BE2C (cell line): ENCODE measurements around the gene ARL6IP5.

Source experiments
- DNase-seq: peaks from one replicate; pipeline ENCODE4 v3.0.0-alpha.2; 2020
- H3K27me3 ChIP-seq: fragments of 250-450 bp; sonication (Bioruptor Pico); 2 replicates; pipeline ENCODE4 v1.5.1; 2020; ENCODE audit warnings: mild to moderate bottlenecking
- H3K36me3 ChIP-seq: fragments of 250-450 bp; sonication (Bioruptor Pico); 2 replicates; pipeline ENCODE4 v1.5.1; 2020; ENCODE audit warnings: mild to moderate bottlenecking
- H3K4me1 ChIP-seq: fragments of 250-450 bp; sonication (Bioruptor Pico); 2 replicates; pipeline ENCODE4 v1.5.1; 2020
- H3K4me3 ChIP-seq: 2 replicates; pipeline ENCODE4 v1.5.1; 2011; ENCODE audit warnings: low read depth, low read length
- H3K9me3 ChIP-seq: fragments of 250-450 bp; sonication (Bioruptor Pico); 2 replicates; pipeline ENCODE4 v1.5.1; 2020
- TF ChIP-seq, protein P1 (sequence below): IDR thresholded peaks from 2 replicates; pipeline ENCODE4 v1.5.1; 2012; ENCODE audit warnings: mild to moderate bottlenecking, low read depth, low read length

The ARL6IP5 gene

DNA sequence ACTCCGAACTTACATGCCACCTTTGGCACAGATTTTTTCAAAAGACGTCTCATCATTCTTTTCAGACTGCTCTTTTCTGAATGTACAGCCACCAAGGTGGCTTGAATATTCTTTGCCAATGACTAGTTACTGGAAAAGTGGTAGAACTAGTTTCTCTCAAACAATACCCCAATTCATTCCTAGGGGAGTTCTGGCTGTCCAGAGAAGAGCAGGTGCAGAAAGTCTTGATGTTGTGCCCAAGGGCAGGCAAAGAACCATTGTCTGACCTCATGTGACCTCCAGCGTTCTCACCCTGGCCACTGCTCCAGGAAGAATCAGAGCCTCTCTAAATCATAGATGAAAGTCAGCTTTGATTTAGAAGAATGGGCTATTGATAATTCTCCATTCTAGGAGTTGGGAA, 32.2 kb downstream of the ARL6IP5 start:
- Histone ChIP-seq H3K9me3 (no peaks in the 10 kb centered on the region), H3K4me3 (no peak overlapping the region), H3K4me1 (peaks cover 10% of the 10 kb centered on the region), H3K27me3 (no peaks in the 10 kb centered on the region), H3K36me3 (no peaks in the 10 kb centered on the region)
- no peak for DNase-seq
- TF ChIP-seq, protein P1, sequence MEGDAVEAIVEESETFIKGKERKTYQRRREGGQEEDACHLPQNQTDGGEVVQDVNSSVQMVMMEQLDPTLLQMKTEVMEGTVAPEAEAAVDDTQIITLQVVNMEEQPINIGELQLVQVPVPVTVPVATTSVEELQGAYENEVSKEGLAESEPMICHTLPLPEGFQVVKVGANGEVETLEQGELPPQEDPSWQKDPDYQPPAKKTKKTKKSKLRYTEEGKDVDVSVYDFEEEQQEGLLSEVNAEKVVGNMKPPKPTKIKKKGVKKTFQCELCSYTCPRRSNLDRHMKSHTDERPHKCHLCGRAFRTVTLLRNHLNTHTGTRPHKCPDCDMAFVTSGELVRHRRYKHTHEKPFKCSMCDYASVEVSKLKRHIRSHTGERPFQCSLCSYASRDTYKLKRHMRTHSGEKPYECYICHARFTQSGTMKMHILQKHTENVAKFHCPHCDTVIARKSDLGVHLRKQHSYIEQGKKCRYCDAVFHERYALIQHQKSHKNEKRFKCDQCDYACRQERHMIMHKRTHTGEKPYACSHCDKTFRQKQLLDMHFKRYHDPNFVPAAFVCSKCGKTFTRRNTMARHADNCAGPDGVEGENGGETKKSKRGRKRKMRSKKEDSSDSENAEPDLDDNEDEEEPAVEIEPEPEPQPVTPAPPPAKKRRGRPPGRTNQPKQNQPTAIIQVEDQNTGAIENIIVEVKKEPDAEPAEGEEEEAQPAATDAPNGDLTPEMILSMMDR, result no peak

DNA sequence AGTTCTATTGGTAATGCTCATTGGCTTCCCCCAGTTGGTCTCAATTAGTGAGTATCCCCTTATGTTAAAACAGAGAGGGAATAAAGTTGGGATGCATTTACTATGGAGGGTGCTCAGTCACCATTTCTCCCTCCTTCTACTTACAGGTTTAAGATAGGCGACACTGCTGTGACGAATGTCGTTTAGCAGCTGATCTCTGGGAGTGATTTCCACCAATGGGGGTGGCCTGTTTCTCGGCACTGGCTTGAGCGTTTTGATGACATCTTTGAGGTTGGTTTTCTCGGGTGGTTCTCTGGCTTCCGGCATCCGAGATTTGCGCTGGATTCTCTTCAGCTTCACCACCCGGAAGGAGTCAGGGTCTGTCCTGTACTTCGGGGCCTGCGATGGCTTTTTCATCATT, 33.8 kb downstream of the ARL6IP5 start:
- Histone ChIP-seq H3K9me3 (no peaks in the 10 kb centered on the region), H3K4me3 (no peak overlapping the region), H3K27me3 (no peaks in the 10 kb centered on the region), H3K4me1 (peaks cover 3% of the 10 kb centered on the region), H3K36me3 (no peaks in the 10 kb centered on the region)
- TF ChIP-seq, protein P1, result no peak
- no peak for DNase-seq

- no peaks in the 10 kb centered on the region for H3K4me1 ChIP-seq
- no peaks in the 10 kb centered on the region for H3K36me3 ChIP-seq
- TF ChIP-seq, protein P1, result no peak
- H3K9me3 ChIP-seq, result no peaks in the 10 kb centered on the region
- no peak for DNase-seq
- no peaks in the 10 kb centered on the region for H3K27me3 ChIP-seq
- H3K4me3 ChIP-seq, result no peak overlapping the region
Measured at GRCh38 chr3:69119138-69119537, 34.4 kb downstream of the ARL6IP5 start.

DNA sequence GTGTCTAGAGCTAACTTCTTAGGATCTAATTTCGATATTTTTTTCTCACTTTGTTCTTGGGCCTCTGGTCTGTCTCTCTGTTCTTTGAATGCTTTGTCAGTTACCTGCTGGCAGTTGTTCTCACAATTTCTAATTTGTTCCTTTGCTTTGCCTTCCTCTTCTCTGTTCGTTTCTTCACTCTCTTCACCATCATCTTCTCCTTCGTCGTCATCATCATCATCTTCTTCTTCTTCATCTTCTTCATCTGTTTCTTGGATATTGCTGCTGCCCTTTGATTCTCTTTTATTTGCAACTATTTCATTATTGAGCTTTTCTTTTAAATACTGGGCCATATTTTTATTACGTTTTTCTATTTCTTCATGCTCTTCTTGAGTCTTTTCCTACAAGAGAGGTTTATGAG, 34.9 kb downstream of the ARL6IP5 start:
- no peak for DNase-seq
- Histone ChIP-seq H3K27me3 (no peaks in the 10 kb centered on the region), H3K36me3 (no peaks in the 10 kb centered on the region), H3K4me3 (no peak overlapping the region), H3K9me3 (no peaks in the 10 kb centered on the region), H3K4me1 (no peaks in the 10 kb centered on the region)
- TF ChIP-seq, protein P1, result no peak

GRCh38 chr3:69120879-69121464, 36.2 kb downstream of the ARL6IP5 start:
- no peak overlapping the region for H3K4me3 ChIP-seq
- no peaks in the 10 kb centered on the region for H3K9me3 ChIP-seq
- no peaks in the 10 kb centered on the region for H3K36me3 ChIP-seq
- DNase-seq, result peak; percentile 76
- TF ChIP-seq, protein P1, result peak; percentile 99
- H3K4me1 ChIP-seq, result no peaks in the 10 kb centered on the region
- no peaks in the 10 kb centered on the region for H3K27me3 ChIP-seq

DNA sequence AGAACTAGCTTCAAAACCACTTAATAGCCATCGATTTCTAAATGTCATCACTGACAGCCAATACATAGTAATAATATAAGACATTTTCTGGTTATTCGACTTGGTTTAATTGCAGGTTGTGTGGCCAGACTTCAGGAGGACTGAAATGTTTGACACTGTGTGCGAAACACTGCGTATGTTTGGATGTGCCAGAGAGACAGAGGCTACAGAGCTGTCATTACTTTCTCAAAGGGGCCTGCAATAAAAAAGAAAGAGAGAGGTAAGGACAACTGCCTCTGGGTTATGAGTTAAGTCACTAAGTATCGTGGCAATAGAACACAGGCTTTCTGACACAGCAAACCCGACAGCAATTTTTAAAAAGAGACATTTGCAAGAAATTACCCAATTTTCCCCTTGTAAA, 36.8 kb downstream of the ARL6IP5 start:
- H3K27me3 ChIP-seq, result no peaks in the 10 kb centered on the region
- no peak for DNase-seq
- no peak overlapping the region for H3K4me3 ChIP-seq
- TF ChIP-seq, protein P1, result no peak
- H3K4me1 ChIP-seq, result no peaks in the 10 kb centered on the region
- H3K36me3 ChIP-seq, result no peaks in the 10 kb centered on the region
- H3K9me3 ChIP-seq, result no peaks in the 10 kb centered on the region
